VCaP (cell line): ENCODE data around the gene DEFB125.

Experiments
- H3K27ac ChIP-seq: fragments of 450-650 bp; 2 replicates; pipeline ENCODE4 v1.5.1; 2017
- TF ChIP-seq, protein P1 (sequence below): fragments of 450-650 bp; conservative IDR thresholded peaks from 2 replicates; pipeline ENCODE4 v1.5.1; 2017; ENCODE audit warnings: mild to moderate bottlenecking, moderate library complexity

DEFB125 gene

DNA sequence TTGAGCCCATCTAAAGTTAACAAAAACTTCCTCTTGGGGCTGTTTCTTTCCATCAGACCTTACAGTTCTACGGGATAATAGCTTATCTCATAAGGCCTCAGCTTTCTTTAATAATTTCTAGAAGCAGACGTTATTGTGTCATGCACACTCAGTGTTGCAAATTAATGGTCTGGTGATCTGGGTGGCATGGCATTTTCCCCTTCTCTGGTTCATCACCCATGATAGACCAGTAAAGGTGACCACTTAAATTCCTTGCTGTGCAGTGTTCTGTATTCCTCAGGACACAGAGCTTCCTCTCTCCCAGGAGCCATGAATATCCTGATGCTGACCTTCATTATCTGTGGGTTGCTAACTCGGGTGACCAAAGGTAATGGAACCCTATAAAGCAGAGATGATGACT, at the start of gene DEFB125:
Gene DEFB125, plus strand, starts transcription at position 272 of the 400 bp plus-strand sequence. Its CDS starts 38 bp downstream, at position 310.
- no peak within 1 kb of the TSS for H3K27ac ChIP-seq
- TF ChIP-seq, protein P1, sequence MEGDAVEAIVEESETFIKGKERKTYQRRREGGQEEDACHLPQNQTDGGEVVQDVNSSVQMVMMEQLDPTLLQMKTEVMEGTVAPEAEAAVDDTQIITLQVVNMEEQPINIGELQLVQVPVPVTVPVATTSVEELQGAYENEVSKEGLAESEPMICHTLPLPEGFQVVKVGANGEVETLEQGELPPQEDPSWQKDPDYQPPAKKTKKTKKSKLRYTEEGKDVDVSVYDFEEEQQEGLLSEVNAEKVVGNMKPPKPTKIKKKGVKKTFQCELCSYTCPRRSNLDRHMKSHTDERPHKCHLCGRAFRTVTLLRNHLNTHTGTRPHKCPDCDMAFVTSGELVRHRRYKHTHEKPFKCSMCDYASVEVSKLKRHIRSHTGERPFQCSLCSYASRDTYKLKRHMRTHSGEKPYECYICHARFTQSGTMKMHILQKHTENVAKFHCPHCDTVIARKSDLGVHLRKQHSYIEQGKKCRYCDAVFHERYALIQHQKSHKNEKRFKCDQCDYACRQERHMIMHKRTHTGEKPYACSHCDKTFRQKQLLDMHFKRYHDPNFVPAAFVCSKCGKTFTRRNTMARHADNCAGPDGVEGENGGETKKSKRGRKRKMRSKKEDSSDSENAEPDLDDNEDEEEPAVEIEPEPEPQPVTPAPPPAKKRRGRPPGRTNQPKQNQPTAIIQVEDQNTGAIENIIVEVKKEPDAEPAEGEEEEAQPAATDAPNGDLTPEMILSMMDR, result no peak

- TF ChIP-seq, protein P1, result no peak
- H3K27ac ChIP-seq, result no peak overlapping the region
Observed at GRCh38 chr20:60035-60918, 27.2 kb upstream of the DEFB125 start.

DNA sequence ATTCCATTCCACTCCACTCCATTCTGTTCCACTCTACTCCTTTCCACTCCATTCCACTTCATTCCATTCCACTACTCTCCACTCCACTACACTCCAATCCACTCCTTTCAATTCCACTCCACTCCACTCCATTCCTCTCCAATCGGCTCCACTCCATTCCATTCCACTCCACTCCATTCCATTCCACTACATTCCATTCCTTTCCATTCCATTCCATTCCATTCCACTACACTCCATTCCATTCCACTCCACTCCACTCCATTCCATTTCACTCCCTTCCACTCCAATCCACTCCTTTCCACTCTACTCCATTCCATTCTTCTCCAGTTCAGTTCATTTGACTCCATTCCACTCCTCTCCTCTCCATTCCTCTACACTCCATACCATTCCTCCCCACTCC, 26.2 kb upstream of the DEFB125 start:
- H3K27ac ChIP-seq, result no peak overlapping the region
- TF ChIP-seq, protein P1, result no peak

- TF ChIP-seq, protein P1, result no peak
- no peak overlapping the region for H3K27ac ChIP-seq
Observed at GRCh38 chr20:61757-62156, 25.7 kb upstream of the DEFB125 start.

- no peak overlapping the region for H3K27ac ChIP-seq
- TF ChIP-seq, protein P1, result no peak
Observed at GRCh38 chr20:62487-62886, 25.0 kb upstream of the DEFB125 start.

DNA sequence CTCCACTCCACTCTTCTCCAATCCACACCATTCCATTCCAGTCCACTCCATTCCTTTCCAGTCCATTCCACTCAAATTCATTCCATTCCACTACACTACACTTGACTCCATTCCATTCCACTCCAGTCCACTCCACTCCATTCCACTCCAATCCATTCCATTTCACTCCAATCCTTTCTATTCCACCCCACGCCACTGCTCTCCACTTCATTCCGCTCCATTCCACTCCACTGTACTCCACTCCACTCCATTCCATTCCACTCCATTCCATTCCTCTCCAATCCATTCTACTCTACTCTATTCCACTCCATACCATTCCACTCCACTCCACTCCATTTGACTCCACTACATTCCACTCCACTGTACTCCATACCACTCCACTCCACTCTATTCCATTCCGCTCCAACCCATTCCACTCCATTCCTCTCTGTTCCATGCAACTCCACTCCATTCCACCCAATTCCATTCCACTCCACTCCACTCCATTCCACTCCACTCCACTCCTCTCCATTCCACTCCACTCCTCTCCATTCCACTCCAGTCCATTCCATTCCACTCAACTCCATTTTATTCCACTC, 23.4 kb upstream of the DEFB125 start:
- no peak overlapping the region for H3K27ac ChIP-seq
- TF ChIP-seq, protein P1, result no peak

- no peak overlapping the region for H3K27ac ChIP-seq
- TF ChIP-seq, protein P1, result no peak
Observed at GRCh38 chr20:64766-65322, 22.6 kb upstream of the DEFB125 start.
